GM08714 (cell line): Measurements from ENCODE around the gene DAB2IP.

Source experiments
- H3K4me3 ChIP-seq: fragments of 200-500 bp; sonication (Bioruptor generic); 2 replicates; pipeline ENCODE4 v1.5.1; 2014; ENCODE audit warnings: mild to moderate bottlenecking, low read length, inconsistent platforms
- ZNF274 ChIP-seq: IDR thresholded peaks from 2 replicates; pipeline ENCODE4 v1.6.1; 2012; ENCODE audit warnings: mild to moderate bottlenecking, low read depth, low read length

The DAB2IP gene

GRCh38 chr9:121711797-121712196, 60.4 kb downstream of the DAB2IP start:
- no peak for TF ChIP-seq ZNF274
- H3K4me3 ChIP-seq = no peak overlapping the region

GRCh38 chr9:121713400-121714070, 62.1 kb downstream of the DAB2IP start:
- TF ChIP-seq ZNF274 = no peak
- H3K4me3 ChIP-seq = no peak overlapping the region

- H3K4me3 ChIP-seq = no peak overlapping the region
- no peak for TF ChIP-seq ZNF274
Observed at GRCh38 chr9:121714075-121714705, 62.8 kb downstream of the DAB2IP start.

DNA sequence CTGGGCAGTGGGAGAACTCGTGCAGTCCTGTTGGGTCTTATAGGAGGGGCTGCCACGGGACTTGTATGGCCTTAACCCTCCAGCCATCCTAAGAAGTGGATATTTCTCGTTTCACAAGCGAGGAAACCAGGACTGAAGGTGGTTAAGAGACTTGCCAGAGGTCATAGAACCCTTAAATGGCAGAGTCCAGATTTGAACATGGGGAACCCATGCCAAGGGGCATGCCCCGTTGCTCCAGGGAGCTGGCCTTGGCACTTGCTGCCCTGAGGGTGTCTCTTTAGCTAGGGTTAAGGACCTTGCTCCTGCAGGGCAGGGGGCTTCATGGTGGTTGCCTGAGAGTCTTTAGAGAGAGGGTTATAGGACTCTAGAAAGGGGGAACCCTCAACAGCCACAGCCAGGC, 63.4 kb downstream of the DAB2IP start:
- no peak overlapping the region for H3K4me3 ChIP-seq
- TF ChIP-seq ZNF274 = no peak

GRCh38 chr9:121717141-121717991, 65.9 kb downstream of the DAB2IP start:
- no peak for TF ChIP-seq ZNF274
- H3K4me3 ChIP-seq = no peak overlapping the region

DNA sequence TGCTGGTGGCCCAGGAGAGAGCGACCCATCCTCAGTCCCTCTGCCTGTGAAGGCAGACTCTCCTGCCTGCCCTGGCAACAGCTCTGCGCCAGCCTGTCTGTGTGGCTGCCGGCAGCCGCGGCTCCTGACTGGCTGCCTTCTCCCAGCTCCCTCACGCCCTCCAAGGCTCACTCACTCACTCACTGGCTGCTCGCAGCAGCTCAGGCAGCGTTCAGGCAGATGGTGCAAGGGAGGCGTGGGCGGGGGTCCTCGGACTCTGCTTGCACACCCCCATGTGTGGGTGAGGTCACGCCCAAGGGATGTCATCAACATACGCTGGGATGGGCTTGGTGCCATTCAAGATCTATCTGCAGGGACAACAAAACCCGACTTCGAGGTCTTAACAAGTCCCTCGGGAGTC, 66.7 kb downstream of the DAB2IP start:
- H3K4me3 ChIP-seq = no peak overlapping the region
- no peak for TF ChIP-seq ZNF274

GRCh38 chr9:121718501-121718900, 67.1 kb downstream of the DAB2IP start:
- H3K4me3 ChIP-seq = no peak overlapping the region
- TF ChIP-seq ZNF274 = no peak

GRCh38 chr9:121720311-121721057, 69.0 kb downstream of the DAB2IP start:
- TF ChIP-seq ZNF274 = no peak
- H3K4me3 ChIP-seq = no peak overlapping the region

GRCh38 chr9:121721058-121721350, 69.6 kb downstream of the DAB2IP start:
- no peak for TF ChIP-seq ZNF274
- H3K4me3 ChIP-seq = no peak overlapping the region

GRCh38 chr9:121721770-121722169, 70.3 kb downstream of the DAB2IP start:
- TF ChIP-seq ZNF274 = no peak

DNA sequence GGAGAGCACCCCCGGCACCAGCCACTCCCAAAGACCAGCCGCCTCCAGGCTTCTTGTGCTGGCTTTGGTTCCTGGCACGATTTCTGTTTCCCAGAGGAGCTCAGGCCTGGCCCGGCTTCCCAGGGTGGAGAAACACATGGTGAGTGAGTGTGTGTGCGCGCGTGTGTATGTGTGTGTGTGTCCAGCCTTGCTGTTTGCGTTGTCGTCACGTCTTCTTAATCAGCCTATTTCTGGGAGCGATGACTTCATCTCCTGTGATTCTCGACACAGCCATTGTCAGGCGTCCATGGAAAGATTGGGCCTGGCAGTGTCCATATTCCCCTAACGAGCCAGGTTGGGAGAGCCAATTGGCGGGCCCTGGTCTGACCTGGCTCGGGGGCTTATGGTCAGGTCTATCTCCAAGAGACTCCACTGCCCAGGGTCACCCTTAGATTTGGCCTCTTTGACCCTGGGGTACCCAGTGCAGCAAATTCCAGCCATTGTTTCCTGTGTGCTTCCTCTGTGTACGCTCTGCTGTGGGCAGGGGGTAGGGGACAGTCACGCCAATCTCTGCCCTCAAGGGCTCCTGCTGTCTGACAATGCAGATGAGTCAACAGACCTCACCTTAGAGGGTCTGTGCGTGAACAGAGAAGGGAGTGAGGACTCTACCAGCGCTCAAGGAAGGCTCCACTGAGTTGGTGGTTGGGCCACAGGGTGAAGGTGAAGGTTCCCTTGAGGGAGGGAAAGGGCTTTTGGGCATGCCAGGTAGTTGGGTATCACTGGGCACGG, 73.8 kb downstream of the DAB2IP start:
- no peak for TF ChIP-seq ZNF274
- H3K4me3 ChIP-seq = no peak overlapping the region

More at GRCh38 chr9:121721770-121722169, 70.3 kb downstream of the DAB2IP start:
- no peak overlapping the region for H3K4me3 ChIP-seq

DNA sequence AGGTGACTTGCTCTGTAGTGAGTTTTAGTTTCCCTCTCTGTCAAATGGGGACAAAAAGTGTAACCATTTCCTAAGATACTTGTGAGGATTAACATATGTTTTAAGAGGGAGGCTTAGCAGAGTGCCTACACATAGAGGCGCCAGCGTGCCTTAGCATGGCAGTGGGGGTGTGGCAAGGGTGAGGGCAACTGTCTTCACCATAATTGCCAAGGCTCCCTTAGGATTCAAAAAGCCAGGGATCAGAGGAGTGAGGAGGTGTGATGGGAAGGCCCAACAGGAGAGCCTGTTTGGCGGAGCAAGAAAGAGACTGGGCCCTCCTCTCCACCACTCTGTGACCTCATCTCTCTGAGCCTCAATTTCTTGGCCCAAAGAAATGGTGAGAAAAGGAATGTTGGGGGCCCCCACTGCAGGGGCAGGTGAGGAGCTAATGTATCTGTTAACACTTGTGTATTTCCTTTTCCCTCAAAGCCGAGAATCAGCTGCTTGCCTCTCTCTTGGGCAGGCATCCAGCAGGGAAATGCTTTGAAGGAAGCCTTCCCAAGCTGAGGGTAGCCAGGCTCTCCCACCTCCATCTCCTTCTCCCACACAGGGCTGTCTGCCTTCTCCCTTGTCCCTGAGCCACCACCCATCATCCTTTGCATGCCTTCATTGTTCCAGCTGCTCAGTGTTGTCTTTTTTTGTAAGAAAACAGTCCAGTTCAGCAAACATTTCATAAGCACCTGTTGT, 76.0 kb downstream of the DAB2IP start:
- no peak for TF ChIP-seq ZNF274
- no peak overlapping the region for H3K4me3 ChIP-seq

DNA sequence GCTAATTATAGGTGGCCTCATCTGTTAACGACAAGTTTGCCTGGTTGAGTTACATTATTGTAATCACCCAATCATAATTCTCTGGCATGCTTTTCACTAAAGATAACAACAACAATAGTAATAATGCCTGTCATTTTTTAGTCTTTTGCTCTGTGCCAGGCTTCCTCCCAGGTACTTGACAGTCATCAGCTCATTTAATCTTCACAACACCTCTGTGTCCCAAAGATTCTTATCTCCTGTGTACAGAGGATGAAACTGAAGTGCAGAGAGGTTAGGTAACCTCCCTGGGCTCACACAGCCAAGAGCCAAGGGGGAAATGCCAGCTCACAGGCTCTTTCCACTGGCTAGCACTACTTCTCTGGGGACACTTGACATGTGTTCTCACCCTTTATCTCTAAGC, 77.5 kb downstream of the DAB2IP start:
- H3K4me3 ChIP-seq = no peak overlapping the region
- TF ChIP-seq ZNF274 = no peak
